PC-9 (cell line): ENCODE data around the gene DIPK1B.

ENCODE experiments used
- CTCF ChIP-seq: fragments of 200-600 bp; sonication (generic); conservative IDR thresholded peaks from 2 replicates; pipeline ENCODE4 v1.6.1; 2017; ENCODE audit warnings: mixed run types, antibody characterized with exemption, mild to moderate bottlenecking, moderate library complexity
- EZH2 ChIP-seq: fragments of 200-600 bp; sonication (generic); IDR thresholded peaks from 2 replicates; pipeline ENCODE4 v1.8.0; 2017; ENCODE audit warnings: antibody characterized with exemption, low read depth

GRCh38 chr9:136681029-136681428 lies 31.3 kb upstream of the DIPK1B start:
- TF ChIP-seq CTCF (no peak), EZH2 (no peak)
